NK-92 (cell line): ENCODE results near the gene MUC16.

Experiments
- DNase-seq: peaks from one replicate; lab custom pipeline; 2025; ENCODE audit not compliant: unreplicated experiment; lab: John Stamatoyannopoulos, UW

The MUC16 gene

DNA sequence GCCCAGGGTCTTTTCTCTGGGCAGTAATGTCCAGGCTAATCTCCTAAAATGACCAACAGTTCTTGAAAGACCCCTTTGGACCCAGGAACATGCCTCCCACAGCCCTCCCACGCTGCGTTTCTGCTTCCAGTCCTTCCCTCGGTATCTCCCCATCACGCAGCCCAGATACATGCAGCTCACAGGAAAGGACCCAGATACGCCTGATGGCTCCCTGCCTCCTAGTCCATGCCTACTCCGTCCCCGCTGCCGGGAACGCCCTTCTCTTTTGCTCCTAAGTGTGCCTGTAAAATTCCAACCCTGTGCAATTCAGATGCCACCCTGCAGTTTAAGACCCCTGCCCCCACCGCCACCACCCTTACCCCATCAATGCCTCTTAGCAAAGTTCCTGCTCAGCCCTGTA is 778 bp downstream of the MUC16 start:
- no peak for DNase-seq

DNA sequence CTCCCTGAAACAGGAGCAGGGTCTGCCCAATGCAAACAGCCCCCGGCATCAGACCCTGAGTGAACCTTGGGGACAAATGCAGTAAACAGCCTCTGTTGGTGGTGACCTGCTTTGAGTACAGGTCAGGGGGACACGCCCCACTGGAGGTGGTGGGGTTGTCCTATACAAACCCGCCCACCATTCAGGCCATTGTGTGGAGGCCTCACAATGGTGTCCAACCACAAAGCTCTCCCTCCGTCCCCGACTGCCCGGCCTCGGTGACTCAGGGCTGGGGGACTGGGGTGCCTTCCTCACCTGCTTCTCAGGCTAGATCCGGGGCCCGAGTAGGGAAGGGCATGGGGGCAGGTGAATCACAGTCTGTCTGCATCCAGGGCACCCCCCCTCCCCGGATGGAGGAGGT is 1.5 kb downstream of the MUC16 start:
- DNase-seq: no peak

DNA sequence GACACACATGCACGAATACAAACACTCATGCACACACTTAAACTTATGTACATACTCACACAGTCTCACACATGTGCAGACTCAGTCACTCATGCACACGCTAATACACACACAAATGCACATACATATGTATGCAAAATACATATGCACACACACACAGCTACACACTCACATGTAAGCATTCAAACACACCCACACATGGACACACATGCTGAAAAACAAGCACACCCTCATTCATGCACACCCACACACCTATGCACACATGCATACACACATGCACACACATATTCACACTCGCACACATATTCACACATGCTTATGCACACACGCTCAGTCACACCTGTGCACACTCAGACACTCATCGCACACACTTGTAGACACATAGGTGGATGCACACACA is 9.3 kb downstream of the MUC16 start:
- no peak for DNase-seq

DNA sequence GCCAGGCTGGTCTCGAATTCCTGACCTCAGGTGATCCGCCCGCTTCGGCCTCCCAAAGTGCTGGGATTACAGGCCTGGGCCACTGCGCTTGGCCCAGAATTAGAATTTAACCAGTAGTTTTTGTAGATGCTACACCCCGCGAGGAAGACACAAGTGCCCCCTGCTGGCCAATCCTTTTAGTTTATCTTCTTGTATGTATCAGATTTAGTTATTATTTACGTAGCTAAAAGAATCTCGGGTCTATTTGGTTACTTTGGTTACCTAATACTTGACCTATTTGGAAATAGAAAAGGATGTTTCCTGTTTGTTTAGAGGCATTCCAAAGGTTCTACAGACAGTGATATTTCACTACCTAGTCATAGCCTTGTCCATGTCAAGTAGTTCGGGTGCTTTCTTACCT is 22.0 kb downstream of the MUC16 start:
- no peak for DNase-seq

DNA sequence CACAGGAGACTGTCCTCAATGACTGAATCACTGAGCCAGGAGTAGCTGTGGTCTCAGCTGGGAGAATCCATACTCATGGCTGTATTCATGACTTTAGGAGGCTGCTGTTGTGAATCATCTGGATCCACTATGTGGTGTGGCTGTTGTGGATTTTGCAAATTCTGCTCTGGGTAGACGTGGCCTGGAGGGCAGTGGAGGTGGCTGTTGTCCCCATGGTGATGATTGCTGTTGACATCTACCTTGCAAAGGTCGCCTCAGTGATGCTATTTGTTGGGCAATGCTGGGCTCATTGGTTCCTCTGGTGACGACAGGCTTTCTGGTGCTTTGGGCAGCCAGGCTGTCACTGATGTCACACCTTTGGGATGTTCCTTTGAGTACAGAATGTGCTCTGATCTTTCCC is 23.9 kb downstream of the MUC16 start:
- no peak for DNase-seq

DNA sequence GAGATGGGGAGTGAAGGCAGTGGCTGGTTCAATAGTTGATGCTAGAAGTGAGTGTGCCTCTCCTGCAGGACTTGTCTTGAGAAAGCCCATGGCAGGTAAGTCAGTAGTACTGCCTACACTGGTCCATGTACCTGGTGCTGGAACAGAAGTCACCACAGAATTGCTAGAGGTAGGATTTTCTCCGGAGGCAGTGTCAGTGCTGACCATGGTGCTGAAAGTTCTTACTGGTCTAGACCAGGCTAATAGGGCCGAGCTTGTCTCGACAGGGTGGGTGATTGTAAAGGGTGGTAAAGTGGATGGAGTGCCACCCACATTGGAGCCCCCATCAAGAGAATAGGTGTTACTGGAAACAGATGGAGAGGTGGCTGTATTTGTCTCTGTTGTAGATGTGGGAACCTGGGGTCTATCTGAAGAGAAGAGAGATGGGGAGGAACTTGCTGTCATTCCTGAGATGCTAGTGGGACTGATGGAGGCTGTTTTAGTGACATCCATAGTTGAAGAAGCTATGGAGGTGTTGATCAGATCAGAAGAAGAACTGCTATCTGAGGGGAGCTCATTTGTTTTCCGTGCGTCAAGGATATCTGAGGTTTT is 36.6 kb downstream of the MUC16 start:
- no peak for DNase-seq

DNA sequence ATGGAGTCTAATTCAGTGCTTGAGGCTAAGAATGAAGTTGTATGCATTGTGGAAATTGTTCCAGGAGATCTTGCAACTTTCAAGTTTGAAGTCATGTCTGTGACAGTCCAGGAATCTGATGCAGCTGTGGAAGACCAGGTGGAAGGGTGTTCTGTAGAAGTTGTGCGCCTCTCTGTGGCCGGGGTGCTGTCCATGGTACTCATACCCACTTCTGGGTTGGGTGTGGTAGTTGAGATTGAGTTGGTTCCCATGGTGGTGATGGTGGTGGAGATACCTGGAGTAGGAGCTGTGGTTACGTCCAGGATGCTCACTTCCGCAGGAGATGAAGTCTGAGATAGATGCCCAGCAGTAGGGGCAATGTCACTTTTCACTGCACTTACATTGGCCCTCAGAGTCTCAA is 44.3 kb downstream of the MUC16 start:
- no peak for DNase-seq
